Transverse colon (tissue), 4 donors: ENCODE data around the gene NRARP.
"Not testable (repeated sequence)": the region's sequence is repeated elsewhere in the genome, so short reads cannot be mapped to it uniquely, and the experiment has no call there.

Experiments used
- EP300 ChIP-seq: sonication (generic); formaldehyde crosslinking; IDR thresholded peaks from one replicate; pipeline ENCODE4 v1.6.1; 2017; ENCODE audit warnings: antibody characterized with exemption, low read depth
- POLR2A ChIP-seq: fragments of 450-650 bp; IDR thresholded peaks from one replicate; pipeline ENCODE4 v1.6.1; 2016; ENCODE audit warnings: antibody characterized with exemption, mild to moderate bottlenecking, moderate library complexity
- POLR2AphosphoS5 ChIP-seq, 3 donors: sonication (generic); formaldehyde crosslinking; IDR thresholded peaks; one replicate each; pipeline ENCODE4 v1.6.1; 2016; ENCODE audit warnings: antibody characterized with exemption in 3 of 3
- TF ChIP-seq, protein P1 (sequence below), 5 experiments: fragments of 200-600 bp in 3 of 5; fragments of 450-650 bp in 2 of 5; sonication (generic) in 3 of 5; IDR thresholded peaks; 1 replicate in 2 of 5; 2 replicates in 3 of 5; pipeline ENCODE4 v1.5.1; 2016 to 2017; ENCODE audit warnings: antibody characterized with exemption in 5 of 5, inconsistent platforms in 3 of 5, mild to moderate bottlenecking in 2 of 5, moderate library complexity in 1 of 5

DNA sequence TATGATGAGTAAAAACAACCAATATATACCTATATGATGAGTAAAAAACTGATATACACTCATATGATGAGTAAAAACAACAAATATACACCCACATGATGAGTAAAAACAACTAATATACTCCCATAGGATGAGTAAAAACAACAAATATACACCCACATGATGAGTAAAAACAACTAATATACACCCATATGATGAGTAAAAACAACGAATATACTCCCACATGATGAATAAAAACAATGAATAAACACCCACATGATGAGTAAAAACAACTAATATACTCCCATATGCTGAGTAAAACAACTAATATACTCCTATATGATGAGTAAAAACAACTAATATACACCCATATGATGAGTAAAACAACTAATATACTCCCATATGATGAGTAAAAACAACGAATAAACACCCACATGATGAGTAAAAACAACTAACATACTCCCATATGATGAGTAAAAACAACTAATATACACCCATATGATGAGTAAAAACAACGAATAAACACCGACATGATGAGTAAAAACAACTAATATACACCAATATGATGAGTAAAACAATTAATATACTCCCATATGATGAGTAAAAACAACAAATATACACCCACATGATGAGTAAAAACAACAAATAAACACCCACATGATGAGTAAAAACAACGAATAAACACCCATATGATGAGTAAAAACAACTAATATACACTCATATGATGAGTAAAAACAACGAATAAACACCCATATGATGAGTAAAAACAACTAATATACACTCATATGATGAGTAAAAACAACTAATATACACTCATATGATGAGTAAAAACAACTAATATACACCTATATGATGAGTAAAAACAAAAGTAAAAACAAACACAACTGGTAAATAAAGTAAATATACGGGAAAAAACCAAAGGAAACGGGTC is 25.8 kb upstream of the NRARP start:
- not testable (repeated sequence) for TF ChIP-seq POLR2A; EP300; POLR2AphosphoS5 (IDR thresholded peaks at IDR 0.05)
- TF ChIP-seq, protein P1, sequence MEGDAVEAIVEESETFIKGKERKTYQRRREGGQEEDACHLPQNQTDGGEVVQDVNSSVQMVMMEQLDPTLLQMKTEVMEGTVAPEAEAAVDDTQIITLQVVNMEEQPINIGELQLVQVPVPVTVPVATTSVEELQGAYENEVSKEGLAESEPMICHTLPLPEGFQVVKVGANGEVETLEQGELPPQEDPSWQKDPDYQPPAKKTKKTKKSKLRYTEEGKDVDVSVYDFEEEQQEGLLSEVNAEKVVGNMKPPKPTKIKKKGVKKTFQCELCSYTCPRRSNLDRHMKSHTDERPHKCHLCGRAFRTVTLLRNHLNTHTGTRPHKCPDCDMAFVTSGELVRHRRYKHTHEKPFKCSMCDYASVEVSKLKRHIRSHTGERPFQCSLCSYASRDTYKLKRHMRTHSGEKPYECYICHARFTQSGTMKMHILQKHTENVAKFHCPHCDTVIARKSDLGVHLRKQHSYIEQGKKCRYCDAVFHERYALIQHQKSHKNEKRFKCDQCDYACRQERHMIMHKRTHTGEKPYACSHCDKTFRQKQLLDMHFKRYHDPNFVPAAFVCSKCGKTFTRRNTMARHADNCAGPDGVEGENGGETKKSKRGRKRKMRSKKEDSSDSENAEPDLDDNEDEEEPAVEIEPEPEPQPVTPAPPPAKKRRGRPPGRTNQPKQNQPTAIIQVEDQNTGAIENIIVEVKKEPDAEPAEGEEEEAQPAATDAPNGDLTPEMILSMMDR (IDR thresholded peaks at IDR 0.05), result not testable (repeated sequence)
